Esophagus squamous epithelium (tissue), 4 donors: Measurements from ENCODE around the gene ZRANB1.

ENCODE experiments used
- CTCF ChIP-seq, 6 experiments: fragments of 450-650 bp in 4 of 6; fragments of 200-600 bp in 2 of 6; sonication (generic) in 2 of 6; IDR thresholded peaks; one replicate each; pipeline ENCODE4 v1.5.1; 2016 to 2019; ENCODE audit warnings: antibody characterized with exemption in 6 of 6, mild to moderate bottlenecking in 4 of 6, moderate library complexity in 4 of 6
- POLR2A ChIP-seq, 4 donors: fragments of 450-650 bp; IDR thresholded peaks; one replicate each; pipeline ENCODE4 v1.6.1; 2017; ENCODE audit warnings: antibody characterized with exemption in 4 of 4, mild to moderate bottlenecking in 4 of 4, moderate library complexity in 3 of 4

GRCh38 chr10:124983321-124983720 lies 41.4 kb downstream of the ZRANB1 start:
- TF ChIP-seq CTCF (IDR thresholded peaks at IDR 0.05) (no peak), POLR2A (IDR thresholded peaks at IDR 0.05) (no peak)
